Large intestine (tissue), 3 donors: Measurements from ENCODE around the gene SIPA1L3. TPM values are rescaled to one million over a fixed set of nuclear protein-coding genes. Genes with fewer than 3 reads are reported as not detected.

Source experiments
- DNase-seq, 2 donors: peaks; one replicate each; pipeline versions ENCODE4 v3.0.0 to v3.0.0-alpha.2; 2013
- H3K27ac ChIP-seq: one replicate; pipeline ENCODE4 v1.5.1; 2013; ENCODE audit warnings: low read length
- H3K27me3 ChIP-seq: 2 replicates; pipeline ENCODE4 v1.6.1; 2013; ENCODE audit warnings: low read length; ENCODE audit not compliant: control insufficient read depth, insufficient read depth
- H3K36me3 ChIP-seq: 2 replicates; pipeline ENCODE4 v1.6.1; 2013; ENCODE audit warnings: low read length; ENCODE audit not compliant: control insufficient read depth, insufficient read depth
- H3K4me1 ChIP-seq: one replicate; pipeline ENCODE4 v1.6.1; 2013; ENCODE audit warnings: low read length; ENCODE audit not compliant: control insufficient read depth, insufficient read depth
- H3K4me3 ChIP-seq: one replicate; pipeline ENCODE4 v1.5.1; 2013; ENCODE audit warnings: low read length
- H3K9me3 ChIP-seq: one replicate; pipeline ENCODE4 v1.6.1; 2013; ENCODE audit warnings: mild to moderate bottlenecking, low read depth, low read length, moderate library complexity; ENCODE audit not compliant: control insufficient read depth
- WGBS: methylation state at CpG from one replicate; pipeline ENCODE4 v1.1.5; 2013; ENCODE audit warnings: low lambda C conversion rate; ENCODE audit not compliant: insufficient coverage; 5-methylcytosine and 5-hydroxymethylcytosine counted together
- polyA plus RNA-seq: library from polyadenylated mRNA; unstranded; fragments of 120-200 nt; gene quantifications from one replicate; pipeline ENCODE4 v1.2.1, GENCODE V29; 2013

Gene SIPA1L3
- polyA plus RNA-seq, 1 donor = 70.0 TPM

DNA sequence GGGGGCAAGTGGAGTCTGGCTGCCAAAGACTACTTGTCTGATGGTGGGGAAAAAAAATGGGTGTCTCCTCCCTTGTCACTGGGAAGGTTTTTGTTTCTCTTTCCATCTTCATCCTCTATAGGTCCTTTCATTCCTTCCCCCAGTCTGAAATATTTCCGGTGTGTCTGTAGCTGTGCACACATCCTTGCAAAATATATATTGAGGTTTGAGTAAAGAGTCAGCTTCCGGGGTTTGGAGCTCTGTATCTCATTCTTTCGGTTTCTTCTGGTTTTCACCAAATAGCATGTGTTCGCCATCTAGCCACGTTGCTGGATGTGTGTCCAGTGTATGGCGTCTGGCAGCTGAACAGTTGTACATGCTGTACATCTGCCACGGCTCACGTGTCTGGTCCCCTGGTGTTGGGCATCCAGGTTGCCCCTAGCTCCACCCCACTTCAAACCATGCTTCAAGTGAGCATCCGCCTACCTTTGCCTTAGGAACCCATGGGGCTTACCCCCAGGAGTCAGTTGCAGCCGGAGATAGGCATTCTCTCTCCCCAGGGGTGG lies 142.2 kb downstream of the SIPA1L3 start:
- H3K9me3 ChIP-seq = peaks cover 3% of the 10 kb centered on the region
- no CpG with 5 or more reads among the region's 10 CpGs for WGBS
- DNase-seq = no peak
- H3K4me3 ChIP-seq = no peak overlapping the region
- peaks cover 5% of the 10 kb centered on the region for H3K4me1 ChIP-seq
- peaks cover 11% of the 10 kb centered on the region for H3K36me3 ChIP-seq
- H3K27ac ChIP-seq = no peak overlapping the region
- H3K27me3 ChIP-seq = no peaks in the 10 kb centered on the region

DNA sequence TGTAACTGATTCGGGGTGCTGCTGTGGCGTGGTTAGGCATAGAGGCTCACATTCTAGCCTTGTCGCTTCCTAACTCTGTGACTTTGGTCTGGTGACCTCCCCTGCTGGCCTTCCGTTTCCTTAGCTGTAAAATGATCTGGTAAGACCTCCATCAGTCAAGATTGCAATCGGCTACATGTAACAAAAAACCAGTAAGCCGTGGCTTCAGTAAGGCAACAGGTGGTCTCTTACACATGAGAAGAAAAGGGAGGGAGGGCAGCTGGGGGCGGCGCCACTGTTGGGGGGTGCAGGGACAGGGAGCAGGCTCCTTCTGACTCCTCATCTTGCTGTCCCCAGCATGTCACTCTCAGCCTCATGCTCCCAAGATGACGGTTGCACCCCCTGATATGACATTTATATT lies 148.0 kb downstream of the SIPA1L3 start:
- no CpG with 5 or more reads among the region's 9 CpGs for WGBS

GRCh38 chr19:38055655-38056521 lies 148.9 kb downstream of the SIPA1L3 start:
- no peaks in the 10 kb centered on the region for H3K27me3 ChIP-seq
- no peak overlapping the region for H3K4me3 ChIP-seq
- peaks cover 3% of the 10 kb centered on the region for H3K9me3 ChIP-seq
- no peak overlapping the region for H3K27ac ChIP-seq
- peaks cover 18% of the 10 kb centered on the region for H3K4me1 ChIP-seq
- WGBS = no CpG with 5 or more reads among the region's 18 CpGs
- H3K36me3 ChIP-seq = peaks cover 21% of the 10 kb centered on the region
- DNase-seq = no peak

More for the DNA sequence above, 148.0 kb downstream of the SIPA1L3 start:
- H3K27me3 ChIP-seq = no peaks in the 10 kb centered on the region
- H3K9me3 ChIP-seq = peaks cover 3% of the 10 kb centered on the region
- DNase-seq = no peak
- H3K27ac ChIP-seq = no peak overlapping the region
- no peak overlapping the region for H3K4me3 ChIP-seq
- H3K4me1 ChIP-seq = peaks cover 18% of the 10 kb centered on the region
- peaks cover 21% of the 10 kb centered on the region for H3K36me3 ChIP-seq

DNA sequence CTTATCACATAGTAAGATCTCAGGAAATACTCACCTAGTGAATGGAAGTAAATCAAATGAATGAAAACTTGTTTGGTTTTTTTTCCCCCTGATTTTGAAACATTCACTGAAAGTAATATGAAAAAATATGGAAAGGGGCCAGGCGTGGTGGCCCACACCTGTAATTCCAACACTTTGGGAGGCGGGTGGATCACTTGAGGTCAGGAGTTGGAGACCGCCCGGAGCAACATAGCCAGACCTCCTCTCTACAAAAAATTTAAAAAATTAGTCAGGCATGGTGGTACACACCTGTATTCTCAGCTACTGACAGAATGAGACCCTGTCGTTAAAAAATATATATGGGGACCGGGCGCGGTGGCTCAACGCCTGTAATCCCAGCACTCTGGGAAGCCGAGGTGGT lies 149.6 kb downstream of the SIPA1L3 start:
- Histone ChIP-seq H3K27ac (no peak overlapping the region), H3K4me3 (no peak overlapping the region), H3K27me3 (no peaks in the 10 kb centered on the region), H3K4me1 (peaks cover 18% of the 10 kb centered on the region), H3K9me3 (peaks cover under 1% of the 10 kb centered on the region), H3K36me3 (peaks cover 26% of the 10 kb centered on the region)
- WGBS = no CpG with 5 or more reads among the region's 10 CpGs
- DNase-seq = no peak

DNA sequence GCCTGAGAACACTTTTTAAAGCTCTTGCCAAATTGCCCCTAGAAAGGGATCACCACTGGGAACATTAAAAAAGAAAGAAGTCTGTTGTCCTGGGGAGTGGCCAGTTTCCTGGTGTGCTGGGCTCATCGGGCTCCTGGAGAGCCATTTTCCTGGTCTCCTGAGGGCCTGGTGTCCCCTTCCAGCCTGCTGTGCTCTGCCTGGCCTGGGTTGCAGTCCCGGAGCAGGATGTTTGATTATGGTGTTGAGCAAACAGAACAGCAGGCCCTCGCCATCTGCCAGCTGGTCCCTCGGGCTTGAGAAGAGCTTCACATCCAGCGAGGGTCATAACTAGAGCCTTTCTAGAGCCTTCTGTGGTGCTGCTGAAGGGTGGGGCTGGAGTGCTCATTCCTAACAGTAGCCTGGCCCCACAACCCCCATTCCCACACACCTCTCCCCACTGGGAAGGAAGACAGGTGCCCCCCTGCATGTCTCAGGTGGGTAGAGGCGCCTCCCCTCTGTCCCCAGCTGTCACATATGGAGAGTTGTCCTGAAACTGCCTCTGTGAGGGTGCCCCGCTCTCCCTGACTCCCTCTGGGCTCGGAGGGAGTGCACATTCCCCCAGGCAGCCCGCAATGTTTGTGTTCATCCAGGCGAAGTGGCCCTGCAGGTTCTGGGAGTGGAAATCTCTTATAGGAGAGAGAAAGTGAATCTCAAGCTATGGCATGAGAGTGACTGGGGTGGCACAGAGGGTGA lies 151.1 kb downstream of the SIPA1L3 start:
- peaks cover 24% of the 10 kb centered on the region for H3K36me3 ChIP-seq
- no CpG with 5 or more reads among the region's 10 CpGs for WGBS
- no peak overlapping the region for H3K4me3 ChIP-seq
- H3K9me3 ChIP-seq = no peaks in the 10 kb centered on the region
- peak overlapping the region; percentile 41 for H3K27ac ChIP-seq
- H3K4me1 ChIP-seq = peaks cover 17% of the 10 kb centered on the region
- no peaks in the 10 kb centered on the region for H3K27me3 ChIP-seq
- peak; percentile 51 to 76 for DNase-seq

DNA sequence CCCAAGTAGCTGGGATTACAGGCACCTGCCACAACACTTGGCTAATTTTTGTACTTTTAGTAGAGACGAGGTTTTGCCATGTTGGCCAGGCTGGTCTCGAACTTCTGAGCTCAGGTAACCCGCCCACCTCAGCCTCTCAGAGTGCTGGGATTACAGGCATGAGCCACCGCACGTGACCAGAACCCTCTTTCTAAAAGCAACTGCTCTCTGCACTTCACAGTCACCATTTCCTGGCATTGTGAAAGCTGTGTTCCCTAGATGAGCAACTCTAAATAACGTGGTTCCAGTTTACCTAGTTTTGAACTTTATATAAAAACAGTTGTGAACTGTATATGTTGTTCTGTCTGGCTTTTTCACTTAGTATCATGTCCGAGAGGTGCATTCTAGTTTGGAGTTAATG lies 152.9 kb downstream of the SIPA1L3 start:
- Histone ChIP-seq H3K4me3 (no peak overlapping the region), H3K36me3 (peaks cover 22% of the 10 kb centered on the region), H3K9me3 (no peaks in the 10 kb centered on the region), H3K27ac (no peak overlapping the region), H3K4me1 (peaks cover 22% of the 10 kb centered on the region), H3K27me3 (no peaks in the 10 kb centered on the region)
- no peak for DNase-seq
- 83% methylated on average over 1 of the region's 7 CpGs for WGBS

DNA sequence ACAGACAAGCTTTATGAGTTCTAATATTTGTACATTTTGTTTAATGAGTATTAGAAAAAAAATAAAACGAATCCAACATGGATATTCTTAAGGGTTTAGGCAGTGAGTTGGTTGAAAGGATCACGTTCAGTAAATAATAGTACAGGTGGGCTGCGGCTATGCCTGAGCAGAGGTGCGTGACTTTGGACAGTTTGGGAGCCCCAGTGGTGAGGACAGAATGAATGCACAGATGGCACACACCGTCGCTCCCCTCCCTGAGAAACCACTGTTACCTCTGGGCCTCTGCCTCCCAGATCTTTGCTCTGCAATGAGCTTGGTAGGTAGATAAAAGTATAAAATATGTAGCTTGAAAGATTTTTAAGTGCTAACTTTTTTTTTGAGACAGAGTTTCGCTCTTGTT lies 153.3 kb downstream of the SIPA1L3 start:
- DNase-seq = no peak
- Histone ChIP-seq H3K9me3 (no peaks in the 10 kb centered on the region), H3K36me3 (peaks cover 20% of the 10 kb centered on the region), H3K27me3 (no peaks in the 10 kb centered on the region), H3K4me1 (peaks cover 22% of the 10 kb centered on the region), H3K4me3 (no peak overlapping the region), H3K27ac (no peak overlapping the region)
- WGBS = 75% methylated on average over 1 of the region's 7 CpGs

DNA sequence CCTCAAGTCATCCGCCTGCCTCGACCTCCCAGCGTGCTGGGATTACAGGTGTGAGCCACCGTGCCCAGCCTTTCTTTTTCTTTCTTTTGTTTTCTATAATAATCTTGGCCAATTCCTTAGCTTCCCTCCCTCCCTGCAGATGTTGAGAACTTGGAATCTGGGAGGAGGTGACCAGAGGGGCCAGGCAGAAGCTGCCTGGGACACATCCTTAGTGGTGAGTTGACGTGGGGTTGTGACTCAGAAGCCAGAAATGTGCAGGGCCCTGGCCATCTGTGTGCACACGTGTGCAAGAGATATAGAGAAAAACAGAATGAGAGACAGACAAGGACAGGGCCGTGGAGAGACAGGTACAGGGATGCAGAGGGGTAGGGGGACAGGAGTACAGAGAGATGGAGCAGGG lies 154.3 kb downstream of the SIPA1L3 start:
- Histone ChIP-seq H3K36me3 (peaks cover 12% of the 10 kb centered on the region), H3K4me3 (no peak overlapping the region), H3K27ac (no peak overlapping the region), H3K4me1 (peaks cover 17% of the 10 kb centered on the region), H3K27me3 (no peaks in the 10 kb centered on the region), H3K9me3 (no peaks in the 10 kb centered on the region)
- no peak for DNase-seq
- 100% methylated on average over 1 of the region's 7 CpGs for WGBS

GRCh38 chr19:38062959-38063761 lies 156.2 kb downstream of the SIPA1L3 start:
- WGBS = no CpG with 5 or more reads among the region's 21 CpGs
- Histone ChIP-seq H3K4me3 (no peak overlapping the region), H3K27ac (peak overlapping the region; percentile 29), H3K9me3 (no peaks in the 10 kb centered on the region), H3K27me3 (no peaks in the 10 kb centered on the region), H3K4me1 (peaks cover 13% of the 10 kb centered on the region), H3K36me3 (peaks cover 11% of the 10 kb centered on the region)
- DNase-seq = peak in 1 of 2 donors; percentile 59

GRCh38 chr19:38063928-38064327 lies 156.9 kb downstream of the SIPA1L3 start:
- no peaks in the 10 kb centered on the region for H3K9me3 ChIP-seq
- peak overlapping the region; percentile 29 for H3K27ac ChIP-seq
- H3K4me3 ChIP-seq = no peak overlapping the region
- no CpG with 5 or more reads among the region's 6 CpGs for WGBS
- peaks cover 9% of the 10 kb centered on the region for H3K4me1 ChIP-seq
- DNase-seq = no peak
- no peaks in the 10 kb centered on the region for H3K27me3 ChIP-seq
- H3K36me3 ChIP-seq = peaks cover 11% of the 10 kb centered on the region
